Endothelial cell of umbilical vein (primary cell): Measurements from ENCODE around the gene GGA2.

Source experiments
- EZH2 ChIP-seq: IDR thresholded peaks from 2 replicates; pipeline ENCODE4 v1.6.1; 2012; ENCODE audit warnings: borderline replicate concordance, low read depth, mild to moderate bottlenecking, moderate library complexity, low read length, inconsistent platforms; ENCODE audit not compliant: severe bottlenecking
- FOS ChIP-seq: IDR thresholded peaks from 2 replicates; pipeline ENCODE4 v1.6.1; 2011; ENCODE audit warnings: mild to moderate bottlenecking, low read length, moderate library complexity, borderline replicate concordance; ENCODE audit not compliant: insufficient read depth
- GATA2 ChIP-seq: IDR thresholded peaks from 2 replicates; pipeline ENCODE4 v1.7.0; 2011; ENCODE audit warnings: low read depth, mild to moderate bottlenecking, moderate library complexity, mixed read lengths, low read length; ENCODE audit not compliant: insufficient read length, insufficient read depth
- JUN ChIP-seq: IDR thresholded peaks from 2 replicates; pipeline ENCODE4 v1.6.1; 2011; ENCODE audit warnings: borderline replicate concordance, low read depth; ENCODE audit not compliant: insufficient read length, insufficient read depth
- MYC ChIP-seq: IDR thresholded peaks from one replicate; pipeline ENCODE4 v1.6.1; 2011; ENCODE audit warnings: mild to moderate bottlenecking, low read depth, low read length
- POLR2A ChIP-seq: IDR thresholded peaks from 2 replicates; pipeline ENCODE4 v1.6.1; 2012; ENCODE audit warnings: low read depth, mild to moderate bottlenecking, control low read depth, low read length
- POLR2AphosphoS5 ChIP-seq: IDR thresholded peaks from 2 replicates; pipeline ENCODE4 v1.6.1; 2012; ENCODE audit warnings: low read depth, mild to moderate bottlenecking, control low read depth, low read length, moderate library complexity; ENCODE audit not compliant: insufficient read depth
- TF ChIP-seq, protein P1 (sequence below), 2 donors: IDR thresholded peaks; 1 replicate in 1 of 2; 2 replicates in 1 of 2; pipeline ENCODE4 v1.5.1; 2011; ENCODE audit warnings: low read length in 2 of 2, mild to moderate bottlenecking in 2 of 2, moderate library complexity in 2 of 2, control low read depth in 1 of 2, inconsistent platforms in 1 of 2, low read depth in 1 of 2; ENCODE audit not compliant: insufficient read depth in 1 of 2; ENCODE audit errors: extremely low read depth in 1 of 2

- no peak for TF ChIP-seq POLR2A
- TF ChIP-seq, protein P1, sequence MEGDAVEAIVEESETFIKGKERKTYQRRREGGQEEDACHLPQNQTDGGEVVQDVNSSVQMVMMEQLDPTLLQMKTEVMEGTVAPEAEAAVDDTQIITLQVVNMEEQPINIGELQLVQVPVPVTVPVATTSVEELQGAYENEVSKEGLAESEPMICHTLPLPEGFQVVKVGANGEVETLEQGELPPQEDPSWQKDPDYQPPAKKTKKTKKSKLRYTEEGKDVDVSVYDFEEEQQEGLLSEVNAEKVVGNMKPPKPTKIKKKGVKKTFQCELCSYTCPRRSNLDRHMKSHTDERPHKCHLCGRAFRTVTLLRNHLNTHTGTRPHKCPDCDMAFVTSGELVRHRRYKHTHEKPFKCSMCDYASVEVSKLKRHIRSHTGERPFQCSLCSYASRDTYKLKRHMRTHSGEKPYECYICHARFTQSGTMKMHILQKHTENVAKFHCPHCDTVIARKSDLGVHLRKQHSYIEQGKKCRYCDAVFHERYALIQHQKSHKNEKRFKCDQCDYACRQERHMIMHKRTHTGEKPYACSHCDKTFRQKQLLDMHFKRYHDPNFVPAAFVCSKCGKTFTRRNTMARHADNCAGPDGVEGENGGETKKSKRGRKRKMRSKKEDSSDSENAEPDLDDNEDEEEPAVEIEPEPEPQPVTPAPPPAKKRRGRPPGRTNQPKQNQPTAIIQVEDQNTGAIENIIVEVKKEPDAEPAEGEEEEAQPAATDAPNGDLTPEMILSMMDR (IDR thresholded peaks at IDR 0.05; ENCODE audit: extremely low read depth in 1 of 2, insufficient read depth in 1 of 2, low read depth in 1 of 2, low read length in 2 of 2): no peak
- TF ChIP-seq POLR2AphosphoS5: no peak
- TF ChIP-seq GATA2: no peak
- no peak for TF ChIP-seq JUN
- TF ChIP-seq EZH2: no peak
- no peak for TF ChIP-seq FOS
- no peak for TF ChIP-seq MYC
Observed at GRCh38 chr16:23514381-23515152, 4.3 kb upstream of the GGA2 start.
